IMR-90 (cell line): ENCODE measurements around the gene LIG1. TPM values are rescaled to one million over a fixed set of nuclear protein-coding genes. Genes with fewer than 3 reads are reported as not detected.

Source experiments
- ATAC-seq: fragments of 200-7000 bp; cut with Tn5 transposase; 2 replicates; pipeline ENCODE4 v1.9.1; 2020; ENCODE audit warnings: low read depth, mild to moderate bottlenecking, moderate library complexity
- BruUV-seq: library from RNA; stranded (reverse); fragments of 400-500 nt; replicated peaks from 2 replicates; lab custom pipeline; 2021; lab: Mats Ljungman, UMichigan
- CTCF ChIA-PET: fragments of 300-600 bp; formaldehyde crosslinking; extraction: SDS; loops from one replicate; lab custom pipeline; 2021; ENCODE audit warnings: antibody characterized with exemption; lab: Yijun Ruan, JAX
- POLR2A ChIA-PET: fragments of 300-600 bp; sonication (Branson Sonifier 250); formaldehyde crosslinking; loops from one replicate; lab custom pipeline; 2022; ENCODE audit warnings: antibody characterized with exemption; ENCODE audit not compliant: unreplicated experiment; lab: Charles Lee
- DNase-seq: peaks from one replicate; pipeline ENCODE4 v3.0.0; 2013
- H2AFZ ChIP-seq: replicated peaks from 2 replicates; pipeline ENCODE3; 2013; ENCODE audit warnings: low read length, mild to moderate bottlenecking; ENCODE audit not compliant: poor library complexity
- H2AK5ac ChIP-seq: 2 replicates; pipeline ENCODE4 v1.6.1; 2013; ENCODE audit warnings: low read depth, low read length, inconsistent platforms
- H2AK9ac ChIP-seq: replicated peaks from 2 replicates; pipeline ENCODE3; 2013; ENCODE audit warnings: mild to moderate bottlenecking, low read depth, low read length, moderate library complexity; ENCODE audit not compliant: poor library complexity
- H2BK120ac ChIP-seq: 2 replicates; pipeline ENCODE4 v1.6.1; 2013; ENCODE audit warnings: low read depth, low read length, inconsistent platforms
- H2BK15ac ChIP-seq: 3 replicates; pipeline ENCODE4 v1.6.1; 2013; ENCODE audit warnings: low read depth, low read length, inconsistent platforms
- H2BK20ac ChIP-seq: 2 replicates; pipeline ENCODE4 v1.6.1; 2013; ENCODE audit warnings: low read depth, mild to moderate bottlenecking, inconsistent platforms, low read length, moderate library complexity
- H2BK5ac ChIP-seq: 2 replicates; pipeline ENCODE4 v1.6.1; 2013; ENCODE audit warnings: mild to moderate bottlenecking, low read depth, low read length, inconsistent platforms; ENCODE audit not compliant: poor library complexity, severe bottlenecking
- H3K14ac ChIP-seq: replicated peaks from 2 replicates; pipeline ENCODE4 v1.6.1; 2013; ENCODE audit warnings: low read depth, low read length, inconsistent platforms
- H3K18ac ChIP-seq: 2 replicates; pipeline ENCODE4 v1.6.1; 2013; ENCODE audit warnings: low read depth, low read length, control low read depth
- H3K23ac ChIP-seq: 2 replicates; pipeline ENCODE4 v1.6.1; 2013; ENCODE audit warnings: low read depth, low read length, inconsistent platforms
- H3K27ac ChIP-seq: 2 replicates; pipeline ENCODE4 v1.5.1; 2013; ENCODE audit warnings: mild to moderate bottlenecking, control low read depth, low read length; ENCODE audit not compliant: insufficient read depth
- H3K27me3 ChIP-seq: 2 replicates; pipeline ENCODE4 v1.6.1; 2013; ENCODE audit warnings: low read length; ENCODE audit not compliant: control insufficient read depth, insufficient read depth
- H3K36me3 ChIP-seq: 2 replicates; pipeline ENCODE4 v1.6.1; 2013; ENCODE audit warnings: low read length, mixed read lengths; ENCODE audit not compliant: control insufficient read depth, insufficient read depth
- H3K4ac ChIP-seq: 2 replicates; pipeline ENCODE4 v1.6.1; 2013; ENCODE audit warnings: low read depth, low read length, inconsistent platforms
- H3K4me1 ChIP-seq: 2 replicates; pipeline ENCODE4 v1.6.1; 2013; ENCODE audit warnings: low read length, mixed read lengths; ENCODE audit not compliant: control insufficient read depth, insufficient read depth
- H3K4me2 ChIP-seq: 2 replicates; pipeline ENCODE4 v1.6.1; 2013; ENCODE audit warnings: low read depth, mild to moderate bottlenecking, control low read depth, low read length, moderate library complexity
- H3K4me3 ChIP-seq: 2 replicates; pipeline ENCODE4 v1.5.1; 2013; ENCODE audit warnings: low read depth, mild to moderate bottlenecking, control low read depth, low read length, moderate library complexity; ENCODE audit not compliant: insufficient read depth
- H3K56ac ChIP-seq: 2 replicates; pipeline ENCODE4 v1.6.1; 2013; ENCODE audit warnings: low read length, inconsistent platforms; ENCODE audit not compliant: insufficient read depth; ENCODE audit errors: extremely low read depth
- H3K79me1 ChIP-seq, 2 experiments: 2 replicates each; pipeline ENCODE4 v1.6.1; 2013; ENCODE audit warnings: low read length in 2 of 2, inconsistent platforms in 1 of 2, low read depth in 1 of 2
- H3K9ac ChIP-seq: 2 replicates; pipeline ENCODE4 v1.6.1; 2013; ENCODE audit warnings: low read depth, low read length, control low read depth
- H3K9me1 ChIP-seq: 2 replicates; pipeline ENCODE4 v1.6.1; 2013; ENCODE audit warnings: low read length, inconsistent platforms; ENCODE audit not compliant: insufficient read depth
- H3K9me3 ChIP-seq: 2 replicates; pipeline ENCODE4 v1.6.1; 2013; ENCODE audit warnings: low read length; ENCODE audit not compliant: control insufficient read depth, insufficient read depth
- H4K20me1 ChIP-seq: 2 replicates; pipeline ENCODE4 v1.6.1; 2013; ENCODE audit warnings: low read length, inconsistent platforms; ENCODE audit not compliant: insufficient read depth
- H4K5ac ChIP-seq: 2 replicates; pipeline ENCODE4 v1.6.1; 2013; ENCODE audit warnings: mild to moderate bottlenecking, low read depth, low read length, control low read depth
- H4K8ac ChIP-seq, 2 experiments: 2 replicates each; pipeline ENCODE4 v1.6.1; 2013; ENCODE audit warnings: low read depth in 2 of 2, low read length in 2 of 2, control low read depth in 1 of 2, inconsistent platforms in 1 of 2
- H4K91ac ChIP-seq: 2 replicates; pipeline ENCODE4 v1.6.1; 2013; ENCODE audit warnings: low read depth, low read length, inconsistent platforms; ENCODE audit not compliant: insufficient read depth
- BHLHE40 ChIP-seq: fragments of 150-350 bp; IDR thresholded peaks from 2 replicates; pipeline ENCODE4 v1.6.1; 2016; ENCODE audit warnings: mild to moderate bottlenecking, low read depth, low read length
- CHD1 ChIP-seq: IDR thresholded peaks from 2 replicates; pipeline ENCODE4 v1.6.1; 2012; ENCODE audit warnings: low read depth, low read length, improper control_type of control experiment
- FOS ChIP-seq: fragments of 150-350 bp; IDR thresholded peaks from 2 replicates; pipeline ENCODE4 v1.6.1; 2016; ENCODE audit warnings: low read depth, low read length
- MXI1 ChIP-seq: IDR thresholded peaks from 2 replicates; pipeline ENCODE4 v1.6.1; 2012; ENCODE audit warnings: low read depth, mild to moderate bottlenecking, low read length, moderate library complexity, borderline replicate concordance
- POLR2A ChIP-seq: IDR thresholded peaks from 2 replicates; pipeline ENCODE4 v1.6.1; 2012; ENCODE audit warnings: mild to moderate bottlenecking, low read depth, low read length
- RAD21 ChIP-seq: IDR thresholded peaks from 2 replicates; pipeline ENCODE4 v1.6.1; 2012; ENCODE audit warnings: low read length, improper control_type of control experiment
- RCOR1 ChIP-seq: IDR thresholded peaks from 2 replicates; pipeline ENCODE4 v1.6.1; 2012; ENCODE audit warnings: mild to moderate bottlenecking, low read length, improper control_type of control experiment; ENCODE audit not compliant: insufficient replicate concordance
- USF2 ChIP-seq: fragments of 150-350 bp; IDR thresholded peaks from 2 replicates; pipeline ENCODE4 v1.6.1; 2017; ENCODE audit warnings: mild to moderate bottlenecking, antibody characterized with exemption, low read length, low read depth
- WGBS, 2 experiments: methylation state at CpG; one replicate each; pipeline versions ENCODE4 v1.1.5 to v1.1.7; 2013; ENCODE audit warnings: missing lambda C conversion rate in 2 of 2; ENCODE audit not compliant: insufficient read length in 1 of 2; ENCODE audit errors: extremely low coverage in 2 of 2; 5-methylcytosine and 5-hydroxymethylcytosine counted together
- dilution Hi-C: fragments of 300-500 bp; cut with HindIII; formaldehyde crosslinking; loops from one replicate; pipeline ENCODE4 v1.14.3; 2018; ENCODE audit warnings: low sequenced_read_pairs; ENCODE audit not compliant: unreplicated experiment
- in situ Hi-C: fragments of 300-500 bp; cut with MboI; formaldehyde crosslinking; loops from 3 replicates; pipeline ENCODE4 v1.14.3; 2019; ENCODE audit warnings: low sequenced_read_pairs, inconsistent platforms, mixed read lengths
- intact Hi-C: fragments of 100-400 bp; cut with micrococcal nuclease; formaldehyde crosslinking; loops from 2 replicates; pipeline ENCODE4 v1.10.0; 2022
- polyA plus RNA-seq, 3 experiments: library from polyadenylated mRNA; depleted of rRNA; stranded (reverse); fragments of >200 nt; gene quantifications; 2 replicates each; pipeline ENCODE4 v1.2.3, GENCODE V29; 2012; ENCODE audit warnings: low replicate concordance in 1 of 3
- total RNA-seq: library from RNA; depleted of rRNA; stranded (reverse); fragments of >200 nt; gene quantifications from 2 replicates; pipeline ENCODE4 v1.2.3, GENCODE V29; 2012
- TF ChIP-seq, protein P1 (sequence below): conservative IDR thresholded peaks from 2 replicates; pipeline ENCODE4 v1.5.1; 2012; ENCODE audit warnings: mild to moderate bottlenecking, low read depth, low read length, improper control_type of control experiment
- TF ChIP-seq, protein P2 (sequence below): fragments of 150-350 bp; IDR thresholded peaks from 2 replicates; pipeline ENCODE4 v1.6.1; 2016; ENCODE audit warnings: low read depth, mild to moderate bottlenecking, low read length, moderate library complexity, borderline replicate concordance

LIG1 gene
- total and polyA plus RNA-seq, 2 of the 4 experiments (the other 2 are of a cell fraction), result 24.9 to 34.0 TPM

DNA sequence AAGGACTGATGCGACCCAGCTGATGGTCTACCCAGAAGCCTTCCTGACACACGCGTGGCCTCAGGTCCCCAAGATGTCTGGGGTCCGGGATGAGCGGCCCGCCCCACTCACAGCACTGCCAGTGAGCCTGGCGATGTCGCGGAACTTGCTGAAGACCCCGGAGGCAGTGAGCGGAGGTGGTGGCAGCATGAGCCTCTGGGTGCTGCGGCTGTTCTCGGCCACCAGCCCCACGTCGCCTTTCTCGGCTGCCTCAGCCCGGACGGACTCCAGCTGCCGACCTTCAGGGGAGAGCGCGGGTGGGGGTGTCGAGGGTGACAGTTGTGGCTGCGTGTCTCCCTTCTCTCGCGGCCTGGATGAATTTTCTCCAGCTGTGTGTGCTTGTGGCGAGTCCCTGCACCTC, 32.7 kb downstream of the LIG1 start:
- intact Hi-C loops, result no loop called here
- ChIA-PET POLR2A (no interaction called here), CTCF (no interaction called here)
- no peak overlapping the region for H3K23ac ChIP-seq
- H4K8ac ChIP-seq, result no peak overlapping the region
- no peaks in the 10 kb centered on the region for H3K9me1 ChIP-seq
- no peak overlapping the region for H3K27ac ChIP-seq
- no peak overlapping the region for H2BK5ac ChIP-seq
- H3K36me3 ChIP-seq, result peaks cover 9% of the 10 kb centered on the region
- no TSS peak for BruUV-seq
- H2BK120ac ChIP-seq, result no peak overlapping the region
- in situ Hi-C loops, result no loop called here
- no peak overlapping the region for H2AK5ac ChIP-seq
- H3K14ac ChIP-seq, result no peak overlapping the region
- ATAC-seq (no peak), DNase-seq (no peak)
- H3K4me3 ChIP-seq, result no peak overlapping the region
- TF ChIP-seq, protein P1, sequence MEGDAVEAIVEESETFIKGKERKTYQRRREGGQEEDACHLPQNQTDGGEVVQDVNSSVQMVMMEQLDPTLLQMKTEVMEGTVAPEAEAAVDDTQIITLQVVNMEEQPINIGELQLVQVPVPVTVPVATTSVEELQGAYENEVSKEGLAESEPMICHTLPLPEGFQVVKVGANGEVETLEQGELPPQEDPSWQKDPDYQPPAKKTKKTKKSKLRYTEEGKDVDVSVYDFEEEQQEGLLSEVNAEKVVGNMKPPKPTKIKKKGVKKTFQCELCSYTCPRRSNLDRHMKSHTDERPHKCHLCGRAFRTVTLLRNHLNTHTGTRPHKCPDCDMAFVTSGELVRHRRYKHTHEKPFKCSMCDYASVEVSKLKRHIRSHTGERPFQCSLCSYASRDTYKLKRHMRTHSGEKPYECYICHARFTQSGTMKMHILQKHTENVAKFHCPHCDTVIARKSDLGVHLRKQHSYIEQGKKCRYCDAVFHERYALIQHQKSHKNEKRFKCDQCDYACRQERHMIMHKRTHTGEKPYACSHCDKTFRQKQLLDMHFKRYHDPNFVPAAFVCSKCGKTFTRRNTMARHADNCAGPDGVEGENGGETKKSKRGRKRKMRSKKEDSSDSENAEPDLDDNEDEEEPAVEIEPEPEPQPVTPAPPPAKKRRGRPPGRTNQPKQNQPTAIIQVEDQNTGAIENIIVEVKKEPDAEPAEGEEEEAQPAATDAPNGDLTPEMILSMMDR, result no peak
- TF ChIP-seq CHD1, result no peak
- TF ChIP-seq RCOR1, result no peak
- TF ChIP-seq, protein P2, sequence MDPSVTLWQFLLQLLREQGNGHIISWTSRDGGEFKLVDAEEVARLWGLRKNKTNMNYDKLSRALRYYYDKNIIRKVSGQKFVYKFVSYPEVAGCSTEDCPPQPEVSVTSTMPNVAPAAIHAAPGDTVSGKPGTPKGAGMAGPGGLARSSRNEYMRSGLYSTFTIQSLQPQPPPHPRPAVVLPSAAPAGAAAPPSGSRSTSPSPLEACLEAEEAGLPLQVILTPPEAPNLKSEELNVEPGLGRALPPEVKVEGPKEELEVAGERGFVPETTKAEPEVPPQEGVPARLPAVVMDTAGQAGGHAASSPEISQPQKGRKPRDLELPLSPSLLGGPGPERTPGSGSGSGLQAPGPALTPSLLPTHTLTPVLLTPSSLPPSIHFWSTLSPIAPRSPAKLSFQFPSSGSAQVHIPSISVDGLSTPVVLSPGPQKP, result no peak
- TF ChIP-seq MXI1, result no peak
- TF ChIP-seq BHLHE40, result no peak
- no peak for TF ChIP-seq POLR2A
- TF ChIP-seq FOS, result no peak
- TF ChIP-seq USF2, result no peak
- TF ChIP-seq RAD21, result no peak
- H2BK20ac ChIP-seq, result no peak overlapping the region
- no peaks in the 10 kb centered on the region for H3K9me3 ChIP-seq
- no peaks in the 10 kb centered on the region for H3K27me3 ChIP-seq
- no peak overlapping the region for H2AK9ac ChIP-seq
- H2AFZ ChIP-seq, result no peak overlapping the region
- no peak overlapping the region for H3K18ac ChIP-seq
- H4K91ac ChIP-seq, result no peak overlapping the region
- H3K56ac ChIP-seq, result no peak overlapping the region
- H3K4me1 ChIP-seq, result no peaks in the 10 kb centered on the region
- H3K4me2 ChIP-seq, result no peak overlapping the region
- no peak overlapping the region for H2BK15ac ChIP-seq
- H3K4ac ChIP-seq, result no peak overlapping the region
- dilution Hi-C loops, result no loop called here
- no peaks in the 10 kb centered on the region; the same call in none of the 2 replicates for H4K20me1 ChIP-seq
- WGBS, 2 experiments, result 88% methylated on average over 18 of the region's 26 CpGs; no CpG with 5 or more reads in 1 of the 2 experiments
- no peak overlapping the region for H3K9ac ChIP-seq
- no peak overlapping the region for H4K5ac ChIP-seq
- H3K79me1 ChIP-seq, result no peaks in the 10 kb centered on the region
